B cell (primary cell): ENCODE data around the gene FADS6. TPM values are rescaled to one million over a fixed set of nuclear protein-coding genes. Genes with fewer than 3 reads are reported as not detected.

Experiments used
- ATAC-seq: fragments of 200-7000 bp; cut with Tn5 transposase; one replicate; pipeline ENCODE4 v1.10.0; 2021; ENCODE audit warnings: low read depth, mild to moderate bottlenecking, moderate number of reproducible peaks, moderate library complexity
- CTCF ChIA-PET: fragments of 350-600 bp; sonication (Branson Sonifier 250); formaldehyde crosslinking; loops from one replicate; lab custom pipeline; 2021; ENCODE audit warnings: antibody characterized with exemption, inconsistent platforms; lab: Charles Lee
- POLR2A ChIA-PET: fragments of 350-600 bp; sonication (Branson Sonifier 250); formaldehyde crosslinking; loops from one replicate; lab custom pipeline; 2021; ENCODE audit warnings: antibody characterized with exemption; lab: Charles Lee
- DNase-seq: peaks from one replicate; pipeline ENCODE4 v3.0.0; 2013
- H2AFZ ChIP-seq: 2 replicates; pipeline ENCODE4 v1.6.1; 2012; ENCODE audit warnings: mild to moderate bottlenecking, low read depth, low read length; ENCODE audit not compliant: insufficient read depth, poor library complexity, severe bottlenecking
- H3K27ac ChIP-seq, 2 donors: 1 replicate in 1 of 2; 2 replicates in 1 of 2; pipeline ENCODE4 v1.5.1; 2012 to 2013; ENCODE audit warnings: low read length in 2 of 2, mild to moderate bottlenecking in 2 of 2, moderate library complexity in 1 of 2
- H3K27me3 ChIP-seq, 4 experiments: fragments of 200-600 bp in 1 of 4; sonication (generic) in 1 of 4; replicated peaks in 1 of 4; 1 replicate in 2 of 4; 2 replicates in 2 of 4; pipeline versions ENCODE4 v1.6.1 to v1.7.0; 2013 to 2016; ENCODE audit warnings: low read length in 3 of 4, mild to moderate bottlenecking in 2 of 4, mixed read lengths in 1 of 4, moderate library complexity in 1 of 4; ENCODE audit not compliant: insufficient read depth in 4 of 4, control insufficient read depth in 3 of 4; ENCODE audit errors: control extremely low read depth in 1 of 4
- H3K36me3 ChIP-seq, 2 experiments: replicated peaks in 1 of 2; 1 replicate in 1 of 2; 2 replicates in 1 of 2; pipeline versions ENCODE4 v1.6.1 to v1.7.1; 2013; ENCODE audit warnings: low read length in 1 of 2; ENCODE audit not compliant: insufficient read depth in 2 of 2, control insufficient read depth in 1 of 2; ENCODE audit errors: control extremely low read depth in 1 of 2, extremely low read depth in 1 of 2
- H3K4me1 ChIP-seq, 2 donors: fragments of 200-600 bp in 1 of 2; sonication (generic) in 1 of 2; 1 replicate in 1 of 2; 2 replicates in 1 of 2; pipeline versions ENCODE4 v1.5.1 to v1.6.1; 2013 to 2017; ENCODE audit warnings: low read length in 2 of 2; ENCODE audit not compliant: control insufficient read depth in 2 of 2, insufficient read depth in 2 of 2
- H3K4me2 ChIP-seq: replicated peaks from 2 replicates; pipeline ENCODE3; 2012; ENCODE audit warnings: mild to moderate bottlenecking, low read depth, low read length; ENCODE audit not compliant: poor library complexity, severe bottlenecking
- H3K4me3 ChIP-seq, 5 experiments: fragments of 200-600 bp in 1 of 5; sonication (generic) in 1 of 5; 1 replicate in 3 of 5; 2 replicates in 2 of 5; pipeline versions ENCODE4 v1.5.1 to v1.7.0; 2011 to 2016; ENCODE audit warnings: low read length in 4 of 5, mild to moderate bottlenecking in 4 of 5, low read depth in 2 of 5, control low read depth in 1 of 5, moderate library complexity in 1 of 5; ENCODE audit not compliant: insufficient read depth in 1 of 5; ENCODE audit errors: control extremely low read depth in 1 of 5, extremely low read depth in 1 of 5
- H3K79me2 ChIP-seq: fragments of 200-600 bp; sonication (generic); one replicate; pipeline ENCODE4 v1.6.0; 2016; ENCODE audit warnings: low read length; ENCODE audit not compliant: control insufficient read depth, insufficient read depth
- H3K9ac ChIP-seq: fragments of 200-600 bp; sonication (generic); 2 replicates; pipeline ENCODE4 v1.6.1; 2017; ENCODE audit warnings: mild to moderate bottlenecking, low read length, moderate library complexity
- H3K9me3 ChIP-seq, 3 donors: one replicate each; pipeline versions ENCODE4 v1.6.1 to v1.7.1; 2013; ENCODE audit warnings: low read length in 2 of 3; ENCODE audit not compliant: control insufficient read depth in 2 of 3, insufficient read depth in 1 of 3; ENCODE audit errors: control extremely low read depth in 1 of 3
- H4K20me1 ChIP-seq: 2 replicates; pipeline ENCODE4 v1.6.0; 2012; ENCODE audit warnings: mild to moderate bottlenecking, low read length; ENCODE audit not compliant: insufficient read depth, control insufficient read depth, poor library complexity, severe bottlenecking
- H3K27ac Mint-ChIP-seq: one replicate; pipeline ENCODE4 v1.8.0; 2021; ENCODE audit warnings: mixed read lengths
- H3K27me3 Mint-ChIP-seq: one replicate; pipeline ENCODE4 v1.8.0; 2021; ENCODE audit warnings: mixed read lengths
- H3K4me1 Mint-ChIP-seq: one replicate; pipeline ENCODE4 v1.8.0; 2021; ENCODE audit warnings: mixed read lengths
- H3K4me3 Mint-ChIP-seq: one replicate; pipeline ENCODE4 v1.8.0; 2021; ENCODE audit warnings: mixed read lengths
- H3K9me3 Mint-ChIP-seq: one replicate; pipeline ENCODE4 v1.8.0; 2022; ENCODE audit warnings: mixed read lengths; ENCODE audit not compliant: insufficient read depth
- CTCF ChIP-seq: fragments of 200-600 bp; IDR thresholded peaks from one replicate; pipeline ENCODE4 v1.8.0; 2022; ENCODE audit warnings: antibody characterized with exemption, mild to moderate bottlenecking
- EZH2 ChIP-seq: IDR thresholded peaks from 2 replicates; pipeline ENCODE4 v1.6.1; 2012; ENCODE audit warnings: borderline replicate concordance, low read depth, mild to moderate bottlenecking, moderate library complexity, low read length; ENCODE audit not compliant: insufficient read depth, poor library complexity, severe bottlenecking
- WGBS: methylation state at CpG from one replicate; pipeline ENCODE4 v1.1.5; 2013; ENCODE audit warnings: missing lambda C conversion rate; ENCODE audit not compliant: insufficient coverage; 5-methylcytosine and 5-hydroxymethylcytosine counted together
- intact Hi-C: fragments of 100-400 bp; cut with micrococcal nuclease; formaldehyde crosslinking; loops from one replicate; pipeline ENCODE4 v1.10.0; 2022
- polyA plus RNA-seq: library from polyadenylated mRNA; depleted of rRNA; stranded (reverse); fragments of >200 nt; gene quantifications from 2 replicates; pipeline ENCODE4 v1.2.3, GENCODE V29; 2012
- total RNA-seq, 2 donors: library from RNA; stranded (reverse); fragments of 120-200 nt in 1 of 2; gene quantifications; 1 replicate in 1 of 2; 2 replicates in 1 of 2; pipeline versions ENCODE4 v1.2.3 to v1.2.4, GENCODE V29; 2013 to 2022

FADS6 gene
- total and polyA plus RNA-seq, 2 donors (not counting 1 experiment from before 2014, with no cell fraction given), result not detected

- no peaks in the 10 kb centered on the region for H3K9me3 Mint-ChIP-seq
- TF ChIP-seq EZH2, result no peak
- peak; percentile 69 for TF ChIP-seq CTCF
- peak within 1 kb of the TSS; percentile 74 for H3K4me3 Mint-ChIP-seq
- ChIA-PET CTCF (interaction anchor here (0.6 to 12.3 kb wide), 8 partner anchors 13 to 478 kb away, joined by 3 to 181 read pairs (median 10); partner anchors contain the start of genes FDXR and RAB37), POLR2A (interaction anchor here (1.4 kb wide), 1 partner anchor 14 kb away, joined by 7 read pairs; the partner anchor contains the start of gene FDXR)
- no peaks in the 10 kb centered on the region for H3K79me2 ChIP-seq
- peaks cover 0 to 18% (median 0%) of the 10 kb centered on the region in 3 donors for H3K9me3 ChIP-seq
- peaks cover 58% of the 10 kb centered on the region for H3K27me3 Mint-ChIP-seq
- H2AFZ ChIP-seq, result peak within 1 kb of the TSS; percentile 66
- peaks cover 0 to 76% (median 29%) of the 10 kb centered on the region in 4 experiments for H3K27me3 ChIP-seq
- H3K9ac ChIP-seq, result peak within 1 kb of the TSS; percentile 42
- peak within 1 kb of the TSS; percentile 80 for H3K4me2 ChIP-seq
- peaks cover 24% of the 10 kb centered on the region for H3K4me1 Mint-ChIP-seq
- H3K27ac ChIP-seq, result no peak within 1 kb of the TSS
- peaks cover 30 to 32% of the 10 kb centered on the region in 2 donors for H3K4me1 ChIP-seq
- peak within 1 kb of the TSS; percentile 32 for H3K27ac Mint-ChIP-seq
- H3K36me3 ChIP-seq, result no peaks in the 10 kb centered on the region
- H4K20me1 ChIP-seq, result peaks cover 9% of the 10 kb centered on the region
- peak; percentile 34 for ATAC-seq
- H3K4me3 ChIP-seq, result peak within 1 kb of the TSS in 4 of 5 experiments; percentile 8 to 54 (median 24)
- peak; percentile 60 for DNase-seq
- WGBS, result 3% methylated on average over 60 of the region's 72 CpGs
- intact Hi-C loops, result loop anchor here (5.0 kb wide), 1 partner anchor 292 kb away; the partner anchor contains the start of gene CD300H
These were observed 33.8 kb downstream of the FADS6 start, which contains the start of gene GRIN2C for GRCh38 chr17:74859459-74860228. Gene GRIN2C, minus strand, starts transcription at chr17:74859885. Its CDS starts 4,793 bp downstream, at chr17:74855092.
